HEK293 (cell line): ENCODE data around the gene LDHD.

Experiments used
- CTCF ChIA-PET: fragments of 350-600 bp; formaldehyde crosslinking; extraction: SDS; loops from one replicate; lab custom pipeline; 2021; ENCODE audit warnings: antibody characterized with exemption; lab: Yijun Ruan, JAX
- POLR2A ChIA-PET: fragments of 300-600 bp; formaldehyde crosslinking; extraction: SDS; loops from one replicate; lab custom pipeline; 2020; ENCODE audit warnings: antibody characterized with exemption, inconsistent platforms; lab: Yijun Ruan, JAX
- H3K27ac ChIP-seq: fragments of 200-500 bp; sonication (Bioruptor generic); 2 replicates; pipeline ENCODE4 v1.5.1; 2014; ENCODE audit warnings: low read depth, low read length, control low read depth, inconsistent platforms; ENCODE audit errors: extremely low read depth
- H3K36me3 ChIP-seq, 2 experiments: fragments of 200-500 bp in 1 of 2; sonication (Bioruptor generic) in 1 of 2; 1 replicate in 1 of 2; 2 replicates in 1 of 2; pipeline ENCODE4 v1.5.1; 2014 to 2017; ENCODE audit warnings: inconsistent platforms in 2 of 2, low read length in 2 of 2; ENCODE audit not compliant: control insufficient read depth in 2 of 2, insufficient read depth in 1 of 2
- H3K4me1 ChIP-seq: fragments of 200-500 bp; sonication (Bioruptor generic); 2 replicates; pipeline ENCODE4 v1.5.1; 2014; ENCODE audit warnings: mild to moderate bottlenecking, low read length, inconsistent platforms; ENCODE audit not compliant: control insufficient read depth, insufficient read depth
- H3K4me3 ChIP-seq: 2 replicates; pipeline ENCODE4 v1.5.1; 2011; ENCODE audit warnings: low read depth, mild to moderate bottlenecking, control low read depth, low read length, moderate library complexity
- H3K9me3 ChIP-seq: fragments of 200-500 bp; sonication (Bioruptor generic); 2 replicates; pipeline ENCODE4 v1.5.1; 2014; ENCODE audit warnings: low read depth, low read length, inconsistent platforms; ENCODE audit not compliant: control insufficient read depth, insufficient read depth
- CTCF ChIP-seq: fragments of 450-650 bp; formaldehyde crosslinking; IDR thresholded peaks from 2 replicates; pipeline ENCODE4 v1.5.1; 2016; ENCODE audit warnings: missing biosample characterization, missing genetic modification characterization
- EGR2 ChIP-seq: fragments of 450-650 bp; formaldehyde crosslinking; IDR thresholded peaks from 2 replicates; pipeline ENCODE4 v1.5.1; 2016; ENCODE audit warnings: low read depth, missing biosample characterization, missing genetic modification characterization
- GLI2 ChIP-seq: fragments of 450-650 bp; formaldehyde crosslinking; IDR thresholded peaks from 2 replicates; pipeline ENCODE4; 2017; ENCODE audit warnings: missing biosample characterization, missing genetic modification characterization, low read depth, borderline replicate concordance
- KLF1 ChIP-seq: fragments of 450-650 bp; formaldehyde crosslinking; IDR thresholded peaks from 2 replicates; pipeline ENCODE4 v1.5.1; 2016; ENCODE audit warnings: missing biosample characterization, missing genetic modification characterization
- KLF8 ChIP-seq: fragments of 450-650 bp; formaldehyde crosslinking; IDR thresholded peaks from 2 replicates; pipeline ENCODE4 v1.5.1; 2016; ENCODE audit warnings: missing biosample characterization, missing genetic modification characterization
- SCRT1 ChIP-seq: fragments of 450-650 bp; formaldehyde crosslinking; IDR thresholded peaks from 2 replicates; pipeline ENCODE4 v1.5.1; 2016; ENCODE audit warnings: missing biosample characterization, missing genetic modification characterization, borderline replicate concordance
- ZBTB44 ChIP-seq: fragments of 450-650 bp; IDR thresholded peaks from 2 replicates; pipeline ENCODE4 v1.5.1; 2018; ENCODE audit warnings: missing biosample characterization, mild to moderate bottlenecking, missing genetic modification characterization
- ZNF146 ChIP-seq: fragments of 450-650 bp; formaldehyde crosslinking; IDR thresholded peaks from 2 replicates; pipeline ENCODE4 v1.5.1; 2016; ENCODE audit warnings: missing biosample characterization, missing genetic modification characterization
- ZNF19 ChIP-seq: fragments of 450-650 bp; formaldehyde crosslinking; IDR thresholded peaks from 2 replicates; pipeline ENCODE4; 2016; ENCODE audit warnings: missing biosample characterization, missing genetic modification characterization, low read depth
- ZNF211 ChIP-seq: fragments of 450-650 bp; formaldehyde crosslinking; IDR thresholded peaks from 2 replicates; pipeline ENCODE4 v1.5.1; 2016; ENCODE audit warnings: low read depth, missing biosample characterization, missing genetic modification characterization
- ZNF292 ChIP-seq: fragments of 450-650 bp; formaldehyde crosslinking; IDR thresholded peaks from 2 replicates; pipeline ENCODE4 v1.5.1; 2016; ENCODE audit warnings: low read depth, missing biosample characterization, missing genetic modification characterization, borderline replicate concordance
- ZNF302 ChIP-seq: fragments of 450-650 bp; formaldehyde crosslinking; IDR thresholded peaks from 2 replicates; pipeline ENCODE4 v1.5.1; 2016; ENCODE audit warnings: missing biosample characterization, missing genetic modification characterization, low read depth
- ZNF366 ChIP-seq: fragments of 450-650 bp; formaldehyde crosslinking; conservative IDR thresholded peaks from 2 replicates; pipeline ENCODE4 v1.5.1; 2016; ENCODE audit warnings: missing biosample characterization, missing genetic modification characterization
- ZNF623 ChIP-seq: fragments of 450-650 bp; formaldehyde crosslinking; IDR thresholded peaks from 2 replicates; pipeline ENCODE4 v1.5.1; 2016; ENCODE audit warnings: missing biosample characterization, missing genetic modification characterization
- ZNF654 ChIP-seq: fragments of 450-650 bp; formaldehyde crosslinking; IDR thresholded peaks from 2 replicates; pipeline ENCODE4 v1.5.1; 2016; ENCODE audit warnings: low read depth, missing biosample characterization, missing genetic modification characterization
- ZNF670 ChIP-seq: fragments of 450-650 bp; formaldehyde crosslinking; IDR thresholded peaks from 2 replicates; pipeline ENCODE4 v1.5.1; 2016; ENCODE audit warnings: missing biosample characterization, missing genetic modification characterization, low read depth
- ZNF692 ChIP-seq: fragments of 450-650 bp; formaldehyde crosslinking; IDR thresholded peaks from 2 replicates; pipeline ENCODE4 v1.5.1; 2016; ENCODE audit warnings: missing biosample characterization, missing genetic modification characterization
- ZNF785 ChIP-seq: fragments of 450-650 bp; formaldehyde crosslinking; IDR thresholded peaks from 2 replicates; pipeline ENCODE4 v1.5.1; 2016; ENCODE audit warnings: missing biosample characterization, missing genetic modification characterization
- ZNF792 ChIP-seq: fragments of 450-650 bp; formaldehyde crosslinking; IDR thresholded peaks from 2 replicates; pipeline ENCODE4 v1.5.1; 2016; ENCODE audit warnings: missing biosample characterization, missing genetic modification characterization
- ZNF830 ChIP-seq: fragments of 450-650 bp; IDR thresholded peaks from 2 replicates; pipeline ENCODE4 v1.5.0; 2018; ENCODE audit warnings: missing biosample characterization, missing genetic modification characterization, low read depth, mild to moderate bottlenecking, moderate library complexity
- ZXDB ChIP-seq: fragments of 450-650 bp; formaldehyde crosslinking; IDR thresholded peaks from 2 replicates; pipeline ENCODE4 v1.5.1; 2016; ENCODE audit warnings: missing biosample characterization, missing genetic modification characterization
- TF ChIP-seq, protein P1 (sequence below): fragments of 450-650 bp; formaldehyde crosslinking; IDR thresholded peaks from 2 replicates; pipeline ENCODE4 v1.5.1; 2016; ENCODE audit warnings: missing biosample characterization, missing genetic modification characterization, low read depth
- TF ChIP-seq, protein P2 (sequence below): fragments of 450-650 bp; formaldehyde crosslinking; IDR thresholded peaks from 2 replicates; pipeline ENCODE4; 2016; ENCODE audit warnings: missing biosample characterization, missing genetic modification characterization
- TF ChIP-seq, protein P3 (sequence below): fragments of 450-650 bp; formaldehyde crosslinking; IDR thresholded peaks from 2 replicates; pipeline ENCODE4 v1.5.1; 2016; ENCODE audit warnings: missing biosample characterization, missing genetic modification characterization

LDHD gene

DNA sequence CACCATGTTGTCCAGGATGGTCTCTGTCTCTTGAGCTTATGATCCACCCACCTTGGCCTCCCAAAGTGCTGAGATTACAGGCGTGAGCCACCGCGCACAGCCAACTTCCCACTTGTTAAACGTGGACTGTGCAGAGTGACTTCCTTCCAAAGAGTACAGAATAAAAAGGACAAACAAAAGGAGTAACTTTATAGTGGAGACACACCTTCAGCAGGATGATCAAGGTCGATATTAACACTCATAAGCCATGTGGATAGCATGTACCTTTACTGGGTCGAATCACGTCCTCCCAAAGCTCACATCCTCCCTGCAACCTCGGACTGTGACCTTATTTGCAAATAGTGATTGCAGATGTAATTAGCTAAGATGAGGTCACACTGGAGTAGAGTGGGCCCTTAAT, 21.7 kb upstream of the LDHD start (continued):
- TF ChIP-seq ZBTB44 (tag by site-specific recombination) (no peak), ZNF292 (tag by site-specific recombination) (no peak), SCRT1 (tag by site-specific recombination) (no peak), ZNF692 (tag by site-specific recombination) (no peak), EGR2 (tag by site-specific recombination) (no peak)

- H3K4me3 ChIP-seq: no peak overlapping the region
- H3K4me1 ChIP-seq: no peaks in the 10 kb centered on the region
- POLR2A ChIA-PET: no interaction called here
- no peak overlapping the region for H3K27ac ChIP-seq
- no peaks in the 10 kb centered on the region for H3K9me3 ChIP-seq
- TF ChIP-seq, protein P1, sequence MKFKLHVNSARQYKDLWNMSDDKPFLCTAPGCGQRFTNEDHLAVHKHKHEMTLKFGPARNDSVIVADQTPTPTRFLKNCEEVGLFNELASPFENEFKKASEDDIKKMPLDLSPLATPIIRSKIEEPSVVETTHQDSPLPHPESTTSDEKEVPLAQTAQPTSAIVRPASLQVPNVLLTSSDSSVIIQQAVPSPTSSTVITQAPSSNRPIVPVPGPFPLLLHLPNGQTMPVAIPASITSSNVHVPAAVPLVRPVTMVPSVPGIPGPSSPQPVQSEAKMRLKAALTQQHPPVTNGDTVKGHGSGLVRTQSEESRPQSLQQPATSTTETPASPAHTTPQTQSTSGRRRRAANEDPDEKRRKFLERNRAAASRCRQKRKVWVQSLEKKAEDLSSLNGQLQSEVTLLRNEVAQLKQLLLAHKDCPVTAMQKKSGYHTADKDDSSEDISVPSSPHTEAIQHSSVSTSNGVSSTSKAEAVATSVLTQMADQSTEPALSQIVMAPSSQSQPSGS (tag by site-specific recombination): no peak
- TF ChIP-seq ZNF211 (tag by site-specific recombination) (no peak), ZNF19 (tag by site-specific recombination) (no peak), ZNF792 (tag by site-specific recombination) (no peak), ZXDB (no peak), ZNF785 (tag by site-specific recombination) (no peak), ZNF623 (tag by site-specific recombination) (no peak), ZNF670 (tag by site-specific recombination) (no peak), ZNF302 (tag by site-specific recombination) (no peak), ZNF830 (no peak)
- H3K36me3 ChIP-seq: no peaks in the 10 kb centered on the region
- CTCF ChIA-PET: interaction anchor here (0.5 kb wide), 1 partner anchor 1252 kb away, joined by 4 read pairs; no protein-coding TSS in a partner anchor
Measured at GRCh38 chr16:75131081-75131480, 14.5 kb upstream of the LDHD start.

- CTCF ChIA-PET: interaction anchor here (0.5 to 0.7 kb wide), 3 partner anchors 300 to 420 kb away, joined by 3 to 5 read pairs (median 4); no protein-coding TSS in a partner anchor
- Histone ChIP-seq H3K27ac (no peak overlapping the region), H3K4me3 (no peak overlapping the region), H3K4me1 (no peaks in the 10 kb centered on the region), H3K36me3 (no peaks in the 10 kb centered on the region), H3K9me3 (no peaks in the 10 kb centered on the region)
- POLR2A ChIA-PET: no interaction called here
- TF ChIP-seq, protein P2, sequence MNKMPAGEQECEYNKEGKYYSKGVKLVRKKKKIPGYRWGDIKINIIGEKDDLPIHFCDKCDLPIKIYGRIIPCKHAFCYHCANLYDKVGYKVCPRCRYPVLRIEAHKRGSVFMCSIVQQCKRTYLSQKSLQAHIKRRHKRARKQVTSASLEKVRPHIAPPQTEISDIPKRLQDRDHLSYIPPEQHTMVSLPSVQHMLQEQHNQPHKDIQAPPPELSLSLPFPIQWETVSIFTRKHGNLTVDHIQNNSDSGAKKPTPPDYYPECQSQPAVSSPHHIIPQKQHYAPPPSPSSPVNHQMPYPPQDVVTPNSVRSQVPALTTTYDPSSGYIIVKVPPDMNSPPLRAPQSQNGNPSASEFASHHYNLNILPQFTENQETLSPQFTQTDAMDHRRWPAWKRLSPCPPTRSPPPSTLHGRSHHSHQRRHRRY: no peak
- TF ChIP-seq, protein P3, sequence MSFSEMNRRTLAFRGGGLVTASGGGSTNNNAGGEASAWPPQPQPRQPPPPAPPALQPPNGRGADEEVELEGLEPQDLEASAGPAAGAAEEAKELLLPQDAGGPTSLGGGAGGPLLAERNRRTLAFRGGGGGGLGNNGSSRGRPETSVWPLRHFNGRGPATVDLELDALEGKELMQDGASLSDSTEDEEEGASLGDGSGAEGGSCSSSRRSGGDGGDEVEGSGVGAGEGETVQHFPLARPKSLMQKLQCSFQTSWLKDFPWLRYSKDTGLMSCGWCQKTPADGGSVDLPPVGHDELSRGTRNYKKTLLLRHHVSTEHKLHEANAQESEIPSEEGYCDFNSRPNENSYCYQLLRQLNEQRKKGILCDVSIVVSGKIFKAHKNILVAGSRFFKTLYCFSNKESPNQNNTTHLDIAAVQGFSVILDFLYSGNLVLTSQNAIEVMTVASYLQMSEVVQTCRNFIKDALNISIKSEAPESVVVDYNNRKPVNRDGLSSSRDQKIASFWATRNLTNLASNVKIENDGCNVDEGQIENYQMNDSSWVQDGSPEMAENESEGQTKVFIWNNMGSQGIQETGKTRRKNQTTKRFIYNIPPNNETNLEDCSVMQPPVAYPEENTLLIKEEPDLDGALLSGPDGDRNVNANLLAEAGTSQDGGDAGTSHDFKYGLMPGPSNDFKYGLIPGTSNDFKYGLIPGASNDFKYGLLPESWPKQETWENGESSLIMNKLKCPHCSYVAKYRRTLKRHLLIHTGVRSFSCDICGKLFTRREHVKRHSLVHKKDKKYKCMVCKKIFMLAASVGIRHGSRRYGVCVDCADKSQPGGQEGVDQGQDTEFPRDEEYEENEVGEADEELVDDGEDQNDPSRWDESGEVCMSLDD (tag by site-specific recombination): no peak
- TF ChIP-seq GLI2 (tag by site-specific recombination) (no peak), CTCF (peak; percentile 52; the same call in 1 of the 2 replicates), ZNF654 (tag by site-specific recombination) (peak; percentile 23), ZNF366 (tag by site-specific recombination) (no peak), ZNF146 (no peak), KLF1 (tag by site-specific recombination) (no peak), KLF8 (tag by site-specific recombination) (no peak)
Measured at GRCh38 chr16:75130150-75130771, 13.7 kb upstream of the LDHD start.
